ENCODE measurements around the gene TMEM45B.

The TMEM45B gene

DNA sequence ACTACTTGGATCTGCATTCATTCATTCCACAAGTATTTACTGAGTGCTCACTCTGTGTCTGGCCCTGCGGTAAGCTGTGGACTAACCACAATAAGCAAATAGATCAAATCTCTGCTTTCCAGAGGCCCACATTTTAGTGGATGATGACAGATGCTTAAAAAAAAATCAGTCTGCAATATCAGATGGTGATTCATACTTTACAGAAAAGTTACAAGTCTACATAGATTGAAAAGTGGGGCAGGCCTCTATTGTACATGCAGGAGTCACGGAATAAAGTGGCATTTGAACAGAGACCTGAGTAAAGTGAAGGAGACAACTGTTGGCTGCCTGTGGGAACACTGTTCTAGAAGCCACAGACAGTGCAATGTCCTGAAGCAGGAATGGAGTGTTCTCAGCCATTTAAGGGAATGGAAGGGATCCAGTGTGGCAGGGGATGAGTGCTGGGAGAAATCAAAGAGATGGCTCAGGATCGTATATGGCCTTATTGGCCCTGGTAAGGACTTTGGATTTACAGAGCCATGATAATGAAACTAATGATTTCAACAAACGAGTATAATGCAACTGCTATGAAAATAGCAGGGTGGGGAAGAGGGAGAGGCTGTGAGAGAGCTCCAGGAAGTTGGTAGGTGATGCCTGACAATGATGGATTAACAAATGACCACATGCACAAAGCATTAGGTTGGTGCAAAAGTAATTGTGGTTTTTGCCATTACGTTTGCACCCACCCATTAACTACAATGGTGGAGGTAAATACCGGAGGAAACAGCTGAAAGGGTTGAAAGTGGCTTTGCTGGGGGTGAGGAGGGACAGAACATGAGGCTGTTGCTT is 31.1 kb downstream of the TMEM45B start:
- TF ChIP-seq GATA3 (IDR thresholded peaks at IDR 0.05; ENCODE audit: low read depth, low read length) (no peak), GATA2 (IDR thresholded peaks at IDR 0.05; ENCODE audit: low read depth, low read length) (no peak)

DNA sequence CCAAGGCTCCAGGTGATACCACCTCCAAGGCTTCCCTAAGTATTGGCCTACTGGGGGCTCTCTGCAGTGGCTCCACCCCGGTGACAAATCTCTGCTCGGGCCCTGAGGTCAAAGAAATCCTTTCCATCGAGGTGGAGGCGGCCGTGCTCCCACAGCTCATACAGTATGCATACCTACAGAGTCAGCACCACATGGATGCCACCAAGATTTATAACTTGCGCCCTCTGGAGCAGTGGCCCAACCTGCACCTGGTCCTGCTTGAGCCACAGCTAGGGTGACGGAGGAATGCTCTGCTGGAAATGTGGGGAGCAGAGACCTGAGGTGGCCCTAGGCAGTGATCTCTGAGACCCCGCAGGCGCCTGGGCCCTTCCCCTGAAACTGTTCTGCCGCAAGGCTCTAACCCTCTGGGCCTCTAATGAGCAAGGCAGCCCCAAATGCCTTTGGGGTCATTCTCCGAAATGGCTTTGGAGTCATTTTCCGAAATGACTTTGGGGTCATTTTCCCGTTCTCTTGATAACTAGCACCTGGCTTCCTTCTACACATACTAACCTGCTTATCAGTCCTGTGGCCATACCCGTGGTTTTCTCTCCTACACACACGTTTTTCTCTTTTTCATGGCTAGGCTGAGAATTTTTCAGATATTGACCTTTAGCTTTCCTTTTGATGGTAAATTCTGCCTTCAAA is 33.9 kb downstream of the TMEM45B start:
- TF ChIP-seq GATA3 (IDR thresholded peaks at IDR 0.05; ENCODE audit: low read depth, low read length): no peak

DNA sequence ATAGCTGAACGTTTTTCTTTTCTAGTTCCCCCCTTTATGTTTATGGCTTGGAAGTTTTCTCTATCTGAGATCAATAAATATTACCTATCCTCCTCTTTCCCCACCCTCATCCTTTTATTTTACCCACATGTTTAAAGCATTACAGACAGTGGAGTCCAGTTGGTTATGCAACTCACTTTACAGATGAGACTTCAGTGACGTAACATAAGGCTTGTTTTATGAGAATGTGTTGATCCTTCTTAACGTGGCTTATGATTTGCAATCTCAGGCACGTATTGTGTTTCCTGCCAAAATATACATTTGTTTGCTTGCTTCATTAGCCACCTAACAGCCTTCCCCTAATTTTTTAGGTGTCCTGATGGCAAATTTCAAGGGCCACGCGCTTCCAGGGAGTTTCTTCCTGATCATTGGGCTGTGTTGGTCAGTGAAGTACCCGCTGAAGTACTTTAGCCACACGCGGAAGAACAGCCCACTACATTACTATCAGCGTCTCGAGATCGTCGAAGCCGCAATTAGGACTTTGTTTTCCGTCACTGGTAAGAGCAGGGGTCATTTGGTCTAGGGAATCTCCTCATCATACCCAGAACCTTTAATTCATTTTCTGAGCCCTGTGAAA is 36.6 kb downstream of the TMEM45B start:
- no peak for TF ChIP-seq GATA3 (IDR thresholded peaks at IDR 0.05; ENCODE audit: low read depth, low read length)
- no peak for TF ChIP-seq GATA2 (IDR thresholded peaks at IDR 0.05; ENCODE audit: low read depth, low read length)

DNA sequence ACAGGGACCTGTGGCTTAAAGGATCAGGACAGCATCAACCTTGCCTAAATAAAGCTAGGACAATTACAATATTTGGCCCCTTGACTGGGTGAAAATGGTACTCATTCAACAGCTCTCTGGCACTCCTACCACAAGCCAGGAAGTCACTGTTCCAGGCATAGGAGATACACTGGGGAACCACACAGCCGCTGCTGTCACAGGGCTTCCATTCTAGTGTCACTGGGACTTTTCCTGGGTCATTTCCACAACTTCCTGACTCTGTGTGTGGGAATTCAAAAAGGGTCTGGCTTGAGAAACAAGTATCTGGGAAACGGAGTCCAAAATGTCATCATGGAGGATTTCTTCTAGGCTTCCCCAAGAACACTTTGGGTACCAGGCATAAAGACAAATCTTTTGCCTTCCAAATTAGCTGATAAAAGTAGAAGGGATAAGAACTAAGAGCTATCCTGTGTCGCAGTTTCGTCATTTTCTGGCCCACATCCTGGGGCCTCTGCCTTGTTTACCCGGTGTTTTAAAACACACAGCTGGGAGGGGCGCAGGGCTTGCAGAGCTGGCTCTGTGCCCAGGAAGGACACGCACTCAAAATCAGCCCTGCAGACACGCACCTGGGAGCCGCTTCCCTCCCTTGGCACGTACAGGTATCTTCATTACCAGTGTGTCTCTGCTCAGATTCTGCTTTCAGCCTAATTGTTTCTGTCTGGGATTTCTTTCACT is 38.0 kb downstream of the TMEM45B start:
- TF ChIP-seq GATA3 (IDR thresholded peaks at IDR 0.05; ENCODE audit: low read depth, low read length): no peak
- TF ChIP-seq GATA2 (IDR thresholded peaks at IDR 0.05; ENCODE audit: low read depth, low read length): no peak

DNA sequence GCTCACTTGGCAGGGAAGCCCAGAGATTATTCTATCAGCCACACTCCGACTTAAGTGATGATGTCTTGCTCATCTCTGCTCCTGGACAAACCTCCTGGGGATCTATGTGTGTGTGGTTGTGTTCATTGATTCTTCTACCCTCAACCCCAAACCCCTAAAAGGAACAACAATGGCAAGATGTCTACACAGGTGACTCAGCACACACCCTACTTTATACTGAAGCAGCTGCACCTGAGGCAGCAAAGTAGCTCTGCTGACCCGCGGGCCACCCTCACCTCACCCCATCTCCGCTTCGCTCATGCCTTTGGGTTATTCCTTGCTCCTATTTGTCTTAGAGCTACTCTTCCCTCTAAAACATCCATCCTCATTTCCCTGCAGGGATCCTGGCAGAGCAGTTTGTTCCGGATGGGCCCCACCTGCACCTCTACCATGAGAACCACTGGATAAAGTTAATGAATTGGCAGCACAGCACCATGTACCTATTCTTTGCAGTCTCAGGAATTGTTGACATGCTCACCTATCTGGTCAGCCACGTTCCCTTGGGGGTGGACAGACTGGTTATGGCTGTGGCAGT is 38.7 kb downstream of the TMEM45B start:
- TF ChIP-seq GATA2 (IDR thresholded peaks at IDR 0.05; ENCODE audit: low read depth, low read length) (no peak), GATA3 (IDR thresholded peaks at IDR 0.05; ENCODE audit: low read depth, low read length) (no peak)

DNA sequence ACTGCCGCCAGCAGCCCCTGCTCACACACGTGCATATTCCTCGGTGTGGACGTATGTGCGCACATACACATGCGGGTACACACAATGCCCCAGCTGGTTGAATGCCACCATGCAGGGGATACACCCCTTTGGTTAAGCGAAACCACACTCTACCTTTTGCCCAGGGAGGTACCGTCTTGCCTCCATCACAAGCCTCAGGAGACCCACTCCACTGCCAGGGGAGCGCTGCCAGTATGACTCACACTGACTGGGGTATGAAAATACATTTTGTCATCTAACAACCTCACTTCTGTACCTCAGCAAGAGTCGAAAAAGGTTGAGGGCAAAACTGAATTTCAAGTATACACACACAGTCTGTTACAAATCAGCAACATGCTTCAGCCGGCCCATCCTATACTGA is 39.4 kb downstream of the TMEM45B start:
- TF ChIP-seq GATA2 (IDR thresholded peaks at IDR 0.05; ENCODE audit: low read depth, low read length): no peak
- no peak for TF ChIP-seq GATA3 (IDR thresholded peaks at IDR 0.05; ENCODE audit: low read depth, low read length)

DNA sequence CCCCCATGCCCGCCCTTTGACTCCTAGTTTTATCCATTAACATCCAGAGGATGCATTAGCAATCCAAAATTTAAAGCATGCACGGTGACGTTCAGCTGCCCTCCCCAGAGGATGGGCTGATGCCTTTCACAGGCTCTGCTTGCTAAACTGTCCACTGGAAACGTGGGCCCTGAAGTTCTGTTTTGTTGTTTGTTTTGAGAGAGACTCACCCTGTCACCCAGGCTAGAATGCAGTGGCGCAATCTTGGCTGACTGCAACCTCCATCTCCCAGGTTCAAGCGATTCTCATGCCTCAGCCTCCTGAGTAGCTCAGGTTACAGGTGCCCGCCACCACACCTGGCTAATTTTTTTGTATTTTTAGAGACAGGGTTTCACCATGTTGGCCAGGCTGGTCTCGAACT is 40.4 kb downstream of the TMEM45B start:
- TF ChIP-seq GATA2 (IDR thresholded peaks at IDR 0.05; ENCODE audit: low read depth, low read length): no peak
- no peak for TF ChIP-seq GATA3 (IDR thresholded peaks at IDR 0.05; ENCODE audit: low read depth, low read length)

DNA sequence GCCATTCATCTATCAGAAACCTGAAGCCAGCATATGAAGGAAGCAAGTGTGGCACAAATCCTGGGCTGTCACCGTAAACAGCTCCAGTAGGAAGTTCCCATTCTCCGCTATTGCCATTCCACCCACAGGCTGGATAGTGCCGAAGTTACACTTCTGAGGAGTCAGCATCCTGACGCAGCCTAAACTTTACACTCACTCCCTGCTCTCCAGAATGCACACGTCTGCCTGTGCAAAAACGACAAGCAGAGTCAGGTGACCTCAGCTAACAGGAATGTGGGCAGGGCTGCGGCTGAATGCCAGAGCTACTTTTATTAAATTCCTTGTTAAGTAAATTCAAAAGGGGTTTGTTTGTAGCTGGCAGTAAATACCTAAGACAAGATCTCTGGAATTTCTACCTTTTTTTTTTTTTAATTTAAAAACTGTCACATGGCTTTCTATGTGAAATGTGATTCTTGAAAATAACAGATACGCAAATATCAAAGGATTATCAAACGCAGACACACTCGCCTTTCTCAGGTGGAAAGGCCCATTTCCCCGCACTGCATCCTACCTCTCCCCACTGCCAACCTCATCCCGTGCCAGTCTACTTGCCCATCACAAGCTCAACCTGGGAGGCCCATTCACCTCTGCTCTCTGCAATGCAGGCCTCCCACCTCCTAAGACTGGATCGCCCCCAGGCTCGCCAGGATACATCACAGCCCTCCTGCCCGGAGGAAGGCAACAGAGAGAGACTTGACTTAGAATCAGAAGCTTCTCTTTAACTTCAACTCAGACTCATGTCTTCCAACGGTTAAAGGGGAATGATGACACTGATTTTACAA is 46.3 kb downstream of the TMEM45B start:
- no peak for TF ChIP-seq GATA2 (IDR thresholded peaks at IDR 0.05; ENCODE audit: low read depth, low read length)
- no peak for TF ChIP-seq GATA3 (IDR thresholded peaks at IDR 0.05; ENCODE audit: low read depth, low read length)

DNA sequence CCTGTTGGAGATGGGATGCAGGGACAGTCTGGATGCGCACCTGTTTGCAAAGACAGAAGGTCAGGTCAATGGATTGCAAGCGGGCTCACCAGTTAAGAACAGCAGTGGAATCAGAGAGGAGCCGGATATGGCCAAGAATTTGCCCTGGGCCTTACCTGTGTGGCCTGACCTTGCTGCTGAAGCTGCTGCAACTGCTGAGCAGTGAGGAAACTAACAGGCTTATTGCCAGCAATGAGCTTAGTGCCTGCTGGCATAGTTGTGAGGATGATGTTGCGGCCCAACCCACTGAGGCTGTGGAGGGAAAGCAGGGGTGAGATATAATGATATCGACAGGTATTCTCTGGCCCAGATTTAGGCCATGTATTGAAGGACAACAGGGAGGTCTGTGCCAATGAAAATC is 49.2 kb downstream of the TMEM45B start:
- TF ChIP-seq GATA3 (IDR thresholded peaks at IDR 0.05; ENCODE audit: low read depth, low read length): no peak
- TF ChIP-seq GATA2 (IDR thresholded peaks at IDR 0.05; ENCODE audit: low read depth, low read length): no peak

DNA sequence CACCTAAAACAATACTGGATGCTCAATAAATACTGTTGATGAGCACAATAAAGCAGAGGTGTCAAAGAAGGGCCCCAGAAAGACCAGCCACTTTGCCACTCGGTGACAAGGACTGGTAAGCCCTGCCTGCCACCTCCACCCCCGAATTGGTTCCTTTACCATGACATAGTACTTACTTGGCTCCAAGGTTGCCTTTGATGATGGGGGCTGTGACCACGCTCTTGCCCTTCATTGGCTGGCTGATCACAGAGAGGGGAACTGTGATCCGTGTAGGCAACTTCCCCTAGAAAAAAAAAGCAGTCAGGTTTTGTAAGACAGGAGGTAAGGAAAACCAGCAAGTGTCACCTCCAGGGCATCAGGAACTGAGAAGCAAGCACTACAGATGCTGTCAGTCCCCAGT is 50.1 kb downstream of the TMEM45B start:
- no peak for TF ChIP-seq GATA3 (IDR thresholded peaks at IDR 0.05; ENCODE audit: low read depth, low read length)

DNA sequence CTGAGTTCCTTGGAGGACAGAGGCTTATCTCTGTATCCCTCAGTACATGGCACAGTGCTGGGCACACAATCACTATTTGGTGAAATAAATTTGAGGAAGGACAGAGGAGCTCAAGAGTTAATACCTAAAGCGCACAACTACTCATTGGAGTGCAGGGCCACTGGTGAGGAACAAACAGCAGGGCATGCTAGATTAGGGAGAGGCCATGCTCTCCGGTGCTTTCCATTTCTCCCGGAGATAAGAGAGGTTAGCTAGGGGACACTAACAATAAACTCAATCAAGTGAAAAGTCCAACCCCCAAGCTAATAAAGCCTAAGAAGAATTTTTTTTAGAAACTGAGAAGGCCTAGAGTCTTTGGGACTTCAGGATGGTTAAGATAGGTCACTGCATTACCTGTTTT is 50.7 kb downstream of the TMEM45B start:
- TF ChIP-seq GATA2 (IDR thresholded peaks at IDR 0.05; ENCODE audit: low read depth, low read length) (no peak), GATA3 (IDR thresholded peaks at IDR 0.05; ENCODE audit: low read depth, low read length) (no peak)

DNA sequence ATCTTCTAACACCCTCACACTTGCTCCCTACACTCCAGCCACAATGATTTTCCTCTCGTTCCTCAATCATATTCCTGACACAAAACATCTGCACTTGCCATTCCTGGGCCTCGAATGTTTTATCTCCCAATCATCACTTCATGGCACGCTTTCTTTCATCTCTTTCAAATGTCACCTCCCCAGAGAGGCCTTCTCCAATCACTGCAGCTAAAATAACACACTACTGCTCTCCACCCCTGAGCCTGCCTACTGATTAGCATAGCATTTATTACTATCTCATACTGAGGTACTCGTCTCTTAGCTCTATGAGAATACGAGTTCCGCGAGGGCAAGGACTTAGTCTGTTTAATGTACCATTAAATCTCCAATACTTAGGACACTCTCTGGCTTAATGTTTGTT is 56.3 kb downstream of the TMEM45B start:
- TF ChIP-seq GATA2 (IDR thresholded peaks at IDR 0.05; ENCODE audit: low read depth, low read length) (no peak), GATA3 (IDR thresholded peaks at IDR 0.05; ENCODE audit: low read depth, low read length) (no peak)

DNA sequence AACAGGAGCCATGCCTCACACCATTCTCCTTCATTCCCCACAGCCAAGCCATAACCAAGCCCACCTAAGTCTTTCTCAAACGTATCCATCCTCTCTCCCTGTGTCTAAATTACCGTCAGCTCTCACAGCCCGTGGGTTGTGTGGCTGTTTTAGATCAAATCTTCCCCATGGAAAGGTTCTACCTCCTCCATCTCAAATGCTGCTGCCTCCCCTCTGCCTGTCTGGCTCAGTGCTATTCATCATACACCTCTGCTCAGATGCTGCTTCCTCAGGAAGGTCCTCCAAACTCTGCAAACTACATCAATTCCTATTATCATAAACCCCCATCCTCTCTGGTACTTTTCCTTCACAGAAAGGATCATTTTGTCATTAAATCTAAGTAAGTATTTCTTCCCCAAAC is 64.7 kb downstream of the TMEM45B start:
- TF ChIP-seq GATA3 (IDR thresholded peaks at IDR 0.05; ENCODE audit: low read depth, low read length) (no peak), GATA2 (IDR thresholded peaks at IDR 0.05; ENCODE audit: low read depth, low read length) (no peak)
